Fibroblast of lung (primary cell): ENCODE data around the gene CCL19. TPM values are rescaled to one million over a fixed set of nuclear protein-coding genes. Genes with fewer than 3 reads are reported as not detected.

Experiments
- DNase-seq, 2 donors: peaks; one replicate each; pipeline versions ENCODE4 v3.0.0 to v3.0.0-alpha.2; 2010; ENCODE audit warnings: low read depth in 2 of 2
- H2AFZ ChIP-seq: 2 replicates; pipeline ENCODE4 v1.5.1; 2012; ENCODE audit warnings: low read length, control low read depth, inconsistent platforms
- H3K27ac ChIP-seq: 2 replicates; pipeline ENCODE4 v1.5.1; 2011; ENCODE audit warnings: low read length, control low read depth; ENCODE audit not compliant: insufficient read depth
- H3K27me3 ChIP-seq: 2 replicates; pipeline ENCODE4 v1.5.1; 2011; ENCODE audit warnings: mild to moderate bottlenecking, low read length; ENCODE audit not compliant: control insufficient read depth, insufficient read depth
- H3K36me3 ChIP-seq: 2 replicates; pipeline ENCODE4 v1.5.1; 2011; ENCODE audit warnings: low read length; ENCODE audit not compliant: control insufficient read depth, insufficient read depth
- H3K4me1 ChIP-seq: 2 replicates; pipeline ENCODE4 v1.5.1; 2011; ENCODE audit warnings: low read length; ENCODE audit not compliant: control insufficient read depth, insufficient read depth; ENCODE audit errors: extremely low read depth
- H3K4me2 ChIP-seq: 2 replicates; pipeline ENCODE4 v1.5.1; 2011; ENCODE audit warnings: low read length, control low read depth; ENCODE audit not compliant: insufficient read depth; ENCODE audit errors: extremely low read depth
- H3K4me3 ChIP-seq, 4 experiments: fragments of 200-600 bp in 1 of 4; sonication (generic) in 1 of 4; replicated peaks in 1 of 4; 2 replicates each; pipeline ENCODE4 v1.5.1; 2011 to 2016; ENCODE audit warnings: low read length in 4 of 4, low read depth in 3 of 4, mild to moderate bottlenecking in 3 of 4, control low read depth in 2 of 4, inconsistent platforms in 1 of 4, mixed read lengths in 1 of 4; ENCODE audit not compliant: insufficient read depth in 1 of 4; ENCODE audit errors: control extremely low read depth in 1 of 4
- H3K79me2 ChIP-seq: 2 replicates; pipeline ENCODE4 v1.5.1; 2012; ENCODE audit warnings: mild to moderate bottlenecking, low read length, inconsistent platforms; ENCODE audit not compliant: control insufficient read depth, insufficient read depth
- H3K9ac ChIP-seq: 2 replicates; pipeline ENCODE4 v1.5.1; 2011; ENCODE audit warnings: mild to moderate bottlenecking, low read length, control low read depth; ENCODE audit not compliant: insufficient read depth
- H3K9me3 ChIP-seq: 2 replicates; pipeline ENCODE4 v1.5.1; 2012; ENCODE audit warnings: low read depth, low read length; ENCODE audit not compliant: control insufficient read depth, insufficient read depth
- H4K20me1 ChIP-seq: 2 replicates; pipeline ENCODE4 v1.5.1; 2011; ENCODE audit warnings: low read length; ENCODE audit not compliant: control insufficient read depth, insufficient read depth; ENCODE audit errors: extremely low read depth
- EZH2 ChIP-seq: IDR thresholded peaks from 2 replicates; pipeline ENCODE4 v1.5.1; 2012; ENCODE audit warnings: low read length, control low read depth, mild to moderate bottlenecking; ENCODE audit errors: missing control alignments
- polyA plus RNA-seq, 2 donors: library from polyadenylated mRNA; depleted of rRNA in 1 of 2; stranded (reverse) in 1 of 2; unstranded in 1 of 2; fragments of >200 nt; gene quantifications; 2 replicates each; pipeline ENCODE4 v1.2.1, GENCODE V29; 2011 to 2012; ENCODE audit warnings: missing spikeins in 1 of 2
- total RNA-seq: library from RNA; depleted of rRNA; stranded (reverse); fragments of >200 nt; gene quantifications from 2 replicates; pipeline ENCODE4 v1.2.1, GENCODE V29; 2014
- TF ChIP-seq, protein P1 (sequence below), 2 donors: IDR thresholded peaks in 1 of 2; conservative IDR thresholded peaks in 1 of 2; 1 replicate in 1 of 2; 2 replicates in 1 of 2; pipeline ENCODE4 v1.5.1; 2011 to 2012; ENCODE audit warnings: low read length in 2 of 2, control low read depth in 1 of 2, inconsistent platforms in 1 of 2, low read depth in 1 of 2, mild to moderate bottlenecking in 1 of 2

Gene CCL19
- total and polyA plus RNA-seq, 2 donors (not counting 1 experiment from before 2014, with no cell fraction given): not detected

GRCh38 chr9:34691936-34692315 is 850 bp upstream of the CCL19 start:
- no peak overlapping the region for H3K9ac ChIP-seq
- no peaks in the 10 kb centered on the region for H3K36me3 ChIP-seq
- no peaks in the 10 kb centered on the region for H3K4me1 ChIP-seq
- H3K27me3 ChIP-seq: no peaks in the 10 kb centered on the region
- no peak for DNase-seq
- no peak overlapping the region for H3K4me2 ChIP-seq
- H3K79me2 ChIP-seq: no peaks in the 10 kb centered on the region
- H3K27ac ChIP-seq: no peak overlapping the region
- H3K9me3 ChIP-seq: no peaks in the 10 kb centered on the region
- H3K4me3 ChIP-seq: no peak overlapping the region
- no peaks in the 10 kb centered on the region for H4K20me1 ChIP-seq
- no peak overlapping the region for H2AFZ ChIP-seq
- no peak for TF ChIP-seq EZH2
- TF ChIP-seq, protein P1, sequence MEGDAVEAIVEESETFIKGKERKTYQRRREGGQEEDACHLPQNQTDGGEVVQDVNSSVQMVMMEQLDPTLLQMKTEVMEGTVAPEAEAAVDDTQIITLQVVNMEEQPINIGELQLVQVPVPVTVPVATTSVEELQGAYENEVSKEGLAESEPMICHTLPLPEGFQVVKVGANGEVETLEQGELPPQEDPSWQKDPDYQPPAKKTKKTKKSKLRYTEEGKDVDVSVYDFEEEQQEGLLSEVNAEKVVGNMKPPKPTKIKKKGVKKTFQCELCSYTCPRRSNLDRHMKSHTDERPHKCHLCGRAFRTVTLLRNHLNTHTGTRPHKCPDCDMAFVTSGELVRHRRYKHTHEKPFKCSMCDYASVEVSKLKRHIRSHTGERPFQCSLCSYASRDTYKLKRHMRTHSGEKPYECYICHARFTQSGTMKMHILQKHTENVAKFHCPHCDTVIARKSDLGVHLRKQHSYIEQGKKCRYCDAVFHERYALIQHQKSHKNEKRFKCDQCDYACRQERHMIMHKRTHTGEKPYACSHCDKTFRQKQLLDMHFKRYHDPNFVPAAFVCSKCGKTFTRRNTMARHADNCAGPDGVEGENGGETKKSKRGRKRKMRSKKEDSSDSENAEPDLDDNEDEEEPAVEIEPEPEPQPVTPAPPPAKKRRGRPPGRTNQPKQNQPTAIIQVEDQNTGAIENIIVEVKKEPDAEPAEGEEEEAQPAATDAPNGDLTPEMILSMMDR (conservative IDR thresholded peaks at IDR 0.05 in 1 of 2, IDR thresholded peaks at IDR 0.05 in 1 of 2; ENCODE audit: low read depth in 1 of 2, low read length in 2 of 2): no peak

DNA sequence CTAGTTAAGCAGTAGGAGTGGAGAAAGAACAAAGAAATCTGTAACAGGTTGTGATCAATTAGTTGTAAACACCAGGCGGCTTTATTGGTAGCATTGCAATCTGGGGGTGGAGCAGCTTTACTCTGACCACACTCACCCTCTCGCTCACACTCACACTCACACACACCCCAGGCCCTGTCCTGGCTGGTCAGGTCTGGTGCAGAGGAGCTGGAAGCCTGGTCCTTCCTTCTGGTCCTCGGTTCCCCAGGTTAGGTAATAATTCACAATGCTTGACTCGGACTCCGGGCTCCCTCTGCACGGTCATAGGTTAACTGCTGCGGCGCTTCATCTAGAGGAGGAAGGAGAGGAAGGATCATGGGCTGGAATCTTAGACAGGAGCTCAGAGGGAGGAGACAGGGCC is 1.6 kb downstream of the CCL19 start:
- Histone ChIP-seq H4K20me1 (no peaks in the 10 kb centered on the region), H3K79me2 (no peaks in the 10 kb centered on the region), H3K4me3 (no peak overlapping the region), H3K27me3 (no peaks in the 10 kb centered on the region), H3K4me2 (no peak overlapping the region), H3K9ac (no peak overlapping the region), H3K4me1 (no peaks in the 10 kb centered on the region), H3K36me3 (no peaks in the 10 kb centered on the region), H2AFZ (no peak overlapping the region), H3K27ac (no peak overlapping the region), H3K9me3 (no peaks in the 10 kb centered on the region)
- no peak for DNase-seq
- TF ChIP-seq, protein P1 (conservative IDR thresholded peaks at IDR 0.05 in 1 of 2, IDR thresholded peaks at IDR 0.05 in 1 of 2; ENCODE audit: low read depth in 1 of 2, low read length in 2 of 2): no peak
- no peak for TF ChIP-seq EZH2

GRCh38 chr9:34689116-34689470 is 2.0 kb downstream of the CCL19 start:
- Histone ChIP-seq H3K4me1 (no peaks in the 10 kb centered on the region), H2AFZ (no peak overlapping the region), H3K9ac (no peak overlapping the region), H3K4me3 (no peak overlapping the region), H3K27ac (no peak overlapping the region), H3K79me2 (no peaks in the 10 kb centered on the region), H3K27me3 (no peaks in the 10 kb centered on the region), H3K9me3 (no peaks in the 10 kb centered on the region), H4K20me1 (no peaks in the 10 kb centered on the region), H3K4me2 (no peak overlapping the region), H3K36me3 (no peaks in the 10 kb centered on the region)
- TF ChIP-seq, protein P1 (conservative IDR thresholded peaks at IDR 0.05 in 1 of 2, IDR thresholded peaks at IDR 0.05 in 1 of 2; ENCODE audit: low read depth in 1 of 2, low read length in 2 of 2): no peak
- no peak for TF ChIP-seq EZH2
- DNase-seq: no peak
